Measurements from ENCODE around the gene BTBD9.

The BTBD9 gene

DNA sequence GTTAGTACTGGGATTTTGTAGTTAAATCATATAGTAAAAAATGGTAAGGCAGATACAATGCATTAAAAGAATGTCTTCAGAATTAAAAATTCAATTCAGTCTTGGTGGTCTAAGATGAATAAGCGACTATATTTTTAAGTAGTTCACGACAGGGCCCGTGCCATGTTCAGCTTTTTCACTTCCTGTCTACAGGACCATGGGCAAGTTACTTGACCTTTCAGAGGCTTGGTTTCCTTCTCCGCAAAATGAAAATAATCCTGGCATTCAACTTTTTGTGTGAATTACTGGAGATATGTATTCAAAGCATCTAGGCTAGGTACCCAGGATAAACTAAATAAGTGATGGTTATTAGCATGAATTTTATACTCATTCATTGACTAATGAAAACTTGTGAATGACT, 216.0 kb downstream of the BTBD9 start:
- DNase-seq (ENCODE audit: insufficient read length, low spot score) (no peak), FAIRE-seq (no peak)

GRCh38 chr6:38420207-38420606, 219.5 kb downstream of the BTBD9 start:
- no peak for DNase-seq (ENCODE audit: insufficient read length, low spot score)
- no peak for TF ChIP-seq CTCF (IDR thresholded peaks at IDR 0.05; ENCODE audit: insufficient read depth, missing control alignments)
- FAIRE-seq = no peak

More for the DNA sequence above, 216.0 kb downstream of the BTBD9 start:
- TF ChIP-seq CTCF (IDR thresholded peaks at IDR 0.05; ENCODE audit: insufficient read depth, missing control alignments) = no peak

- DNase-seq (ENCODE audit: insufficient read length, low spot score) (no peak), FAIRE-seq (no peak)
- no peak for TF ChIP-seq CTCF (IDR thresholded peaks at IDR 0.05; ENCODE audit: insufficient read depth, missing control alignments)
These were observed 222.2 kb downstream of the BTBD9 start for GRCh38 chr6:38417521-38417920.

DNA sequence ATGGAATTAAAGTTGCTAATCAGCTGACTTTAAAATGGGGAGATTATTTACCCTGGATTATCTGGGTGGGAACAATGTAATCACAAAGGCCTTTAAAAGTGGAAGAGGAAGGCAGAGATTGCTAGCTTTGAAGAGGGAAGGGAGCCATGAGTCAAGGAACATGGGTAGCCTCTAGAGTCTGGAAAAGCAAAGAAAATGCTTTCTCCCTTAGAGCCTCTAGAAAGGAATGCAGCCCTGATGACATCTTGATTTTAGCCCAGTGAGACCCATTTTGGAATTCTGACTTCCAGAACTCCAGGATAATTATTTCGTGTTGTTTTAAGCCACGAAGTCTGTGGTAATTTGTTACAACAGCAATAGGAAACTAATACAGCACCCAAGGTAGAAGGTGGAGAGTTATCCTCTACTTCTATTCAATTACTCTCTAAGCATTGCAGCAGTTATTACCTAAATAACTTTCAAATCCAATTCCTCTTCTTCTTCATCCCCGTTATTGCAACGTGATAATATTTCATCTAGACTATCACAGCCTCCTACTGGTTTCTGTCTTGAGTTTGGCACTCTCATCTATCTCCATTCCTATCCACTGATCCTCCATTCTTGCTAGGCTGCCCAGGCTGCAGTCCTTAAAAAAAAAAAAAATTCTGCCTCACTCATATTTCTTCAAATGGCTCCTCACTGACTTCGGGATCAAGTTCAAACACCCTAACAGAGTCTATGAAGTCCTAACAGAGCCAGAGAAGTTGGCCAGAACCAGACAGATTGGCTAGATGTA, 224.3 kb downstream of the BTBD9 start:
- TF ChIP-seq CTCF (IDR thresholded peaks at IDR 0.05; ENCODE audit: insufficient read depth, missing control alignments) = no peak
- DNase-seq (ENCODE audit: insufficient read length, low spot score) (no peak), FAIRE-seq (no peak)

DNA sequence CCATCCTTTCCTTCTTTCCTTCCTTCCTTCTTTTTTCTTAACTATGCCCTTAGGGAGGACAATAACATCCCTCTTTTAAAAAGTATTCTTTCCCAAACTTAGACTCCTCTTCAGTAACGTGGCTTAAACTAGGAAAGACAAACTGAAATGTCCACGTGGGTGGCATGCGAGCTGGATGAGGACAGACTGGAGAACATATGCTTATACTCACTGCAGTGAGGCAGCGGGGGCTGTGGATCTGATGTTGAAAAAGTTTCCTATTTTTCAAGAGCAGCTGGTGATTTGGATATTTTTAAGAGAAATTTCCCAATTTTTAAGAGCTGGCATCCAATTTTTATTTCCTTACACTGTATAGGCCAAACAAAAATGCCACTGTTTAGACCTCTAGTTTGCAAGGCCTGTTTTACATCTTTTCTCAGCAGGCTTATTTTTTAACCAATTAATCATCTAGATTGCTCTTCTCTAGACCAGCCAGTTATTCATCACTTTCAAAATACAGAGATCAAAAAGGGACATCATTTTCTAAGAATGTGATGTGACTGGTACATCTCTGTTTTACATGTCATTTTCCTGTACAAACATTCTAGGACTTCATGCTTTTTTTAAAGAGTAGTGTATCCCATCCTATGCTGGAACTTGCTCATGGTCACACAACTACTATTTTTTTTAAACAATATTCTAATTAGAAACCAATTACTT, 226.5 kb downstream of the BTBD9 start:
- FAIRE-seq (no peak), DNase-seq (ENCODE audit: insufficient read length, low spot score) (no peak)
- TF ChIP-seq CTCF (IDR thresholded peaks at IDR 0.05; ENCODE audit: insufficient read depth, missing control alignments) = no peak

- no peak for FAIRE-seq
- no peak for TF ChIP-seq CTCF (IDR thresholded peaks at IDR 0.05; ENCODE audit: insufficient read depth, missing control alignments)
- DNase-seq (ENCODE audit: insufficient read length, low spot score) = no peak
These were observed 232.5 kb downstream of the BTBD9 start for GRCh38 chr6:38407192-38407591.

DNA sequence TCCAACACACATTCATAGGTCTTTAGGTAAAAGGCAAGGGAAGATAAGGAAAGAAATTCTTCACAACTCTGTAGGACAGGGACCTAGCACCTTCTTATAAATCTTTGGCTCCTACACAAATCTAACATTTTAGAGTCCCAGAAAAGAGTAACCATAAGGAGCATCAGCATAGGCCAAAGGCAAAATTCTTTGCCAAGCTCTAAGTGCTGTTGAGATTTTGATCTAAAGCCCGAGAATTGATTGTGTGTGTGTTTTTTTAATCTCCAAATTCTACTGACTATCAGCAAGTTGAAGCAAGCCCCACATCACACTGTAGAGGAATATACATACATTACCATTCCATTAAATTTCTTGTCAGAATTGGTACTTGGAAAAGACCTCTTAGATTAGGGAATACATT, 233.6 kb downstream of the BTBD9 start:
- FAIRE-seq (no peak), DNase-seq (ENCODE audit: insufficient read length, low spot score) (no peak)
- TF ChIP-seq CTCF (IDR thresholded peaks at IDR 0.05; ENCODE audit: insufficient read depth, missing control alignments) = no peak
